Measurements from ENCODE around the gene MEAK7.

GRCh38 chr16:84548971-84549844 is 44.7 kb upstream of the MEAK7 start:
- TF ChIP-seq, protein P1, sequence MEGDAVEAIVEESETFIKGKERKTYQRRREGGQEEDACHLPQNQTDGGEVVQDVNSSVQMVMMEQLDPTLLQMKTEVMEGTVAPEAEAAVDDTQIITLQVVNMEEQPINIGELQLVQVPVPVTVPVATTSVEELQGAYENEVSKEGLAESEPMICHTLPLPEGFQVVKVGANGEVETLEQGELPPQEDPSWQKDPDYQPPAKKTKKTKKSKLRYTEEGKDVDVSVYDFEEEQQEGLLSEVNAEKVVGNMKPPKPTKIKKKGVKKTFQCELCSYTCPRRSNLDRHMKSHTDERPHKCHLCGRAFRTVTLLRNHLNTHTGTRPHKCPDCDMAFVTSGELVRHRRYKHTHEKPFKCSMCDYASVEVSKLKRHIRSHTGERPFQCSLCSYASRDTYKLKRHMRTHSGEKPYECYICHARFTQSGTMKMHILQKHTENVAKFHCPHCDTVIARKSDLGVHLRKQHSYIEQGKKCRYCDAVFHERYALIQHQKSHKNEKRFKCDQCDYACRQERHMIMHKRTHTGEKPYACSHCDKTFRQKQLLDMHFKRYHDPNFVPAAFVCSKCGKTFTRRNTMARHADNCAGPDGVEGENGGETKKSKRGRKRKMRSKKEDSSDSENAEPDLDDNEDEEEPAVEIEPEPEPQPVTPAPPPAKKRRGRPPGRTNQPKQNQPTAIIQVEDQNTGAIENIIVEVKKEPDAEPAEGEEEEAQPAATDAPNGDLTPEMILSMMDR (conservative IDR thresholded peaks at IDR 0.05; ENCODE audit: low read depth, low read length) = no peak
- TF ChIP-seq RAD21 (IDR thresholded peaks at IDR 0.05; ENCODE audit: low read length) (no peak), CHD1 (IDR thresholded peaks at IDR 0.05; ENCODE audit: low read depth, low read length) (no peak), POLR2A (IDR thresholded peaks at IDR 0.05; ENCODE audit: low read depth, low read length) (no peak), USF2 (IDR thresholded peaks at IDR 0.05; ENCODE audit: low read depth, low read length) (no peak), RCOR1 (IDR thresholded peaks at IDR 0.05; ENCODE audit: insufficient replicate concordance, low read length) (no peak), CEBPB (IDR thresholded peaks at IDR 0.05; ENCODE audit: low read depth, low read length) (no peak), SMC3 (IDR thresholded peaks at IDR 0.05; ENCODE audit: low read depth, low read length) (no peak), MXI1 (IDR thresholded peaks at IDR 0.05; ENCODE audit: borderline replicate concordance, low read depth, low read length) (no peak)
